GM21717 (cell line): ENCODE data around the gene CAMK2D.

Experiments used
- ATAC-seq: cut with Tn5 transposase; IDR thresholded peaks from one replicate; pipeline ENCODE4 v1.9.1; 2021; ENCODE audit warnings: mild to moderate bottlenecking, moderate library complexity; ENCODE audit not compliant: unreplicated experiment

Gene CAMK2D

DNA sequence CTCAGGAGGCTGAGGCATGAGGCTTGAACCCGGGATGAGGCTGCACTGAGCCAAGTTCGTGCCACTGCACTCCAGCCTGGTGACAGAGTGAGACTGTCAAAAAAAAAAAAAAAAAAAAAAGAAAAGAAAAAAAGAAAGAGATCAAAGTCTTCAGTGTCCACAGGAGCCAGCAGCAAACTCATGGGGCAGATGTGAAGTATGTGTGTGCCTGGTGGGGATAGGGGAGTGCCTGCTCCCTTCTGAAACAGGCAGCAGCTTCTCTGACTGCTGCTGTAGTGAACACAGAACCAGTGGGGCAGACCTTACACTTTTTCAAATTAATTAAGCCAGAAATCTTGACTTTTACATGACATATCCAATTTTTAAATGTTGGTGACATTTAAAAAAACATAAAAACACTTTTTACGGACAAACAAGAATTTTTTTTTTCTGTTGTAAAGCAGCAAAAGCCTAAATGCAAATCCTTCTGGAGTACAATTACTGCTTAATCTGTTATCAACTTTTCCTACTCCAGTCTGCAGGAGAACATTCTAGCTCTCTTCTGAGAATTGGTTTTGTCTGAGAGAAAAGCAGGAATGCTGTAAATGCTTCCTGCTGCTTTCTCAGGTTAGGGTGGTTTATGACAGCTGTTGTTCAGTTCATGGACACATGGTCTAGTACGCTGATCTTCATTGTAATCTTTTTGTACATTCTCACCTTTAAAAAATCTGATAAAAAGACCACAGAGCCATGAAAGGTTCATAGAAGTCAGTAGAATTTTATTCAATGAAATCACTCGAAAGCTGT is 311.1 kb downstream of the CAMK2D start:
- ATAC-seq: no peak

DNA sequence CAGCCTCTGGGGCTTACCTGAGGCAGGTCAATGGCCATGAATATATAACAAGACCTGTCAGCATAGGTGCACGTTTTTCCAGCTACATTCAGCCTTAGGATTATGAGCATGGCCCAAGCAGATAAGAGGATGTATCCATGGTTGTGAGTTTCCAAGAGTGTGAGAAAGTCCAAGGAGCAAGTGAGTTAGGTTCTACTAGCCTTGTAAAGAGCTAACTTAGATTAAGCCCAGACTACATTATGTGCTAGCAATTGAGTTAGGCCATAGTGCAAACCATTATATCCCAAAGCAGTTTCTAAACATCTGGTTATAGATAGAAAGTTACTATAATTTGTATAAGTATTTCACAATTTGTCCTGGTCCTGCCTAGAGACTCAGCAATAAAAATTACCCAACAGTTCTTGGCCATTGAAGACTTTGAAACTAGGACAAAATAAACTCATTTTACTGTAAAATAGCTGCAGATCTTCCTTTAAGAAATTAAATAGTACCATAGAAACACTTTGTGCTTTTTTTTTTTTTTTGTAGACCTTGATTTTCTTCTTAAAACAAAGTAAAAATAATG is 312.0 kb downstream of the CAMK2D start:
- no peak for ATAC-seq

DNA sequence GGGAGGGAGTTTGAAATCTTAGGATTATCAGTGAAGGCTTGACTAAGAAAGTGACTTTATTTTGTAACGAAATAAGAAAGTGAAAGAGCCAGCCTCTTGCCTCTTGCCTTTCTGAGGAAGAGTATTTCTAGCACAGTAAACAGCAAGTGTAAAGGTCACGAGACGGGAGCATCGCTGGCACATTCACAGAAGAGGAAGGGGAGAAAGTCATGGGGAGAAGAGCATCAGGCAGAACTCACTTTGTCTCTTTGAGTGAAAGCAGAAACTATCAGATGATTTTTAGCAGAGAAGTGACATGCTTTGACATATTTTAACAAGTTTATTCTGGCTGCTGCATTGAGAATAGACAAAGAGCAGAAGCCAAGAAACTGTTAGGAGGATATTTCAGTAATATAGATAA is 313.8 kb downstream of the CAMK2D start:
- ATAC-seq: peak; percentile 73

GRCh38 chr4:113447061-113447460 is 314.5 kb downstream of the CAMK2D start:
- no peak for ATAC-seq

DNA sequence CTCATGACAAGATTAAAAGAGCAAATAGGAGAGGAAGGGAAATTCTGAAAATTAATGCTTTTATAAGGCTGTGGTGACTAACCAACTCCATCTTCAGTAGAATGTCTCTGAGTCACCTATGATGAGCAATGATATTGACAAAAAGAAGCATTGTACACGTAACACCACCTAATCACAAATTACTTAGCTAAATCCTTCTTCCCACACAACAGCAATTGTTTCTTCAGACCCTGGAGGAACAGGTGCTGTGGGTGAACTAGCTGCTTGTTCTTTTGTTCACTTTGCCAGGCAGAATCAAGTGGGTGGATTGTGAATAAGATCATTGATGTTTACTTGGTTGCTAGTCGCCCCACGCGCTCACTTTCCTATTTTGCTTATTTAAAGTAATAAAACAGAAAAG is 315.5 kb downstream of the CAMK2D start:
- ATAC-seq: no peak

DNA sequence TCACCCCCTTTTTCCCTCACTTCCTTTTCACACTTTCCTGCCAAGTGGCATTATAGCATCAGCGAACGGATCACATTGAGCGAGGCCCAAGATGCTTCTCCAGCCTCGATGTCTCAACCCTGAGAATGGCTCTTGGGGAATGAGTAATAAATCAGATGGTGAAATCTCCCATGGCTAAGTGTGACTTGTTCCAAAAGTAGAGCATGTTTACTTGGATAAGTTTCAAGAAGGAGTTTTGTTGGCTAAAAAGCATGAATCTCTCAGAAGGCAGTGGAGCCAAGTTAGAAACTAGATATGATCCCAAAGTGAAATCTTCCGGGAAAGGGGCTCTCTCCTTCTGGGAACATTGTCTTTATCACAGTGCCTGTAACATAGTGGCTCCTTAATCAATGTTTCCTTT is 316.3 kb downstream of the CAMK2D start:
- ATAC-seq: no peak

DNA sequence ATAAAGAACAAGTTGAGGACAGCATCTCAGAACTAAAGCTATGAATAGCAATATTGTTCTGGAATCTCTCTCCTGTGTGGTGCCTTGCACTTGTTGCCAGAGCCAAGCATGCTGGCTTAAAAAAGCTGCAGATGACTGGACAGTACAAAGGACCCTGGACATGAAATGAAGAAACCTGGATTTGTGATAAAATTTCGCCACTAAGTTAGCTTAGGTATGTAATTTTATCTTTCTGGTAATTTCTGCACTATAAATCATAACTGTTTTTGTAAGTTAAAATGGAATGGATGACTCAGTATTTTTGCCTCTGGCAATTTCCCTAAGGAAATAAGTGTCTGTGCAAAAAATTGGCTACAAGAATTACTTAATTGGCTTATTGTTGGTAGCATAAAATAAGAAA is 317.2 kb downstream of the CAMK2D start:
- no peak for ATAC-seq

- no peak for ATAC-seq
Measured at GRCh38 chr4:113442826-113443225, 318.7 kb downstream of the CAMK2D start.

- no peak for ATAC-seq
Measured at GRCh38 chr4:113440371-113440770, 321.2 kb downstream of the CAMK2D start.

GRCh38 chr4:113438596-113438995 is 322.9 kb downstream of the CAMK2D start:
- no peak for ATAC-seq

GRCh38 chr4:113437129-113437528 is 324.4 kb downstream of the CAMK2D start:
- no peak for ATAC-seq

GRCh38 chr4:113436360-113436759 is 325.2 kb downstream of the CAMK2D start:
- no peak for ATAC-seq

GRCh38 chr4:113435893-113436292 is 325.6 kb downstream of the CAMK2D start:
- ATAC-seq: no peak

GRCh38 chr4:113434247-113434587 is 327.3 kb downstream of the CAMK2D start:
- ATAC-seq: no peak

DNA sequence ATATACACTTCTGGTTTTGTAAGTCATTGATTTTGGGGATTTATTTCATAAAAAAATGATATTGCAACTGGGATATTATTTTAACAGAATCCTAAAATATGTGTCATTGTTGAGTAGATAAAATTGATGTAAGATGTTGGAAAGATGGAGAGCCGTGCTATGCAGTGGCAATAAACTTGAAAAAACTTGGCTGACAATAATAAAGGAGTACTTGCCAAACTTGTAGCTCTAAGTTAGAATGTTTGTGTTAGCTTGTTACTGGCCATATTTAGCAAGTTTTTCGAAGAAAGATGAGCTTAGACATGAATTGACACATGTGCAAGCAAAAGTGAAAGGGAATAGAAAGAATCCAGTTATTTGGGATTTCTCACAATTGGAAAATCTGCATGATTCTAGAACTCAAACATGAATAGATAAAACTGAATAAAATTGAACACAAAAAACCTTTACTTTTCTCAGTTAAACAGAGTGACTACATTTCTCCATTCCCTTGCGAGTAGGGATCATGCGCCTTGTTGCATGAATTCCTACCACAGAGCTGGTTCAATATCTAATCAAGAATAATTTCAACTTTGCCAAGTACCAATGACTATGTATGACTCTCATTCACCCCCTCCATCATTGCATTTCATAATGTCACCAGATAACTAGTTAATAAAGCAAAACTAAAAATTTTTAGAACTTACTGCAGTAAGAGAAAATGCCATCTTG is 327.8 kb downstream of the CAMK2D start:
- no peak for ATAC-seq

- no peak for ATAC-seq
Measured at GRCh38 chr4:113433116-113433515, 328.4 kb downstream of the CAMK2D start.

- no peak for ATAC-seq
Measured at GRCh38 chr4:113423631-113424030, 337.9 kb downstream of the CAMK2D start.

DNA sequence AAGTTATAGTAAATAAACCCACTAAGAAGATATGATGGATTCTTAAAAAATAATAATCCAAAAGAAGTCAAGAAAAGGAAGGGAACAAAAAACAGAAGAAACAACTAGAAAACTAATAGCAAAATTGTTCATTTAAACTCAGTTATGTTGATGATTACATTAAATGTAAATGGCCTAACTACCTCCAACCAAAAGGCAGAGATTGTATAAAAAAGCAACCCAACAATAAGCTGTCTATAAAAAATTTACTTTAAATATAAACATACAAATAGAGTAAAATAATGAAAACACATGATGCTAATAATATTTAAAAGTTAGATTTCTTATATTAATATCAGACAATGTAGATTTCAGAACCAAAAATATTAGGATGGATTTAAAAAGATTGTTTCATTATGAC is 340.6 kb downstream of the CAMK2D start:
- no peak for ATAC-seq

DNA sequence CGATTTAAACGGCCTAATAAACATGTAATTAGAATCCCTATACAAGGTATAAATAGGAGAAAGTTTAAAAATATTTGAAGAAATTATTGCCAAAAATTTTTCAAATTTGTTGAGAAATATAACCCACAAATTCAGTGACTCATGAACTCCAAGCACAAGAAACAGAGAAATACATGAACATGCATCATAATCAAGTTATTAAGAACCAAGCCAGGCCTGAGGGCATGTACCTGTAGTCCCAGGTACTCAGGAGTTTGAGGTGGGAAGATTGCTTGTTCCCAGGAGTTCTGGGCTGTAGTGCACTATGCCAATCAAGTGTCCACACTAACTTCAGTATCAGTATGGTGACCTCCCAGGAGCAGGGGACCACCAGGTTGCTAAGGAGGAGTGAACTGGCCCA is 341.9 kb downstream of the CAMK2D start:
- no peak for ATAC-seq

DNA sequence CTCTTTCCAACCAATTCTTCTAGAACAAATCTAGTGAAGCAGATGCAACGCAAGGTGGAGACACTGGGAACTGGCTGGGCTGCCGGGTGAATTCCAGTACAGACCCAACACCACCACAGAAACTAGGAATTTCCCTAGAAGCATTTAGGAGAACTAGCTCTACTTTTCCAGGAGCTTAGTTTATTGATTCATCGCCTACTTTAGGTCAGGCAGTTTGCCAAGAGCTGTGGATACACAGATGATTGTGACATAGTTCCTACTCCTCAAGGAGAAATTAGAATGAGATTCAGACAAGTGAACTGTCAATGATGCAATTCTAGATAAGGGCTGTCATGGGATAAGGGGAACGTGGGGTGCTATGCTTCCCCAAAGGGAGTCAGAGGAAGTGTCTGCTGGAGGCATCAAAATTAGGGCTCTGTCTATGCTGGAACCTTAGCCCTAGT is 350.0 kb downstream of the CAMK2D start:
- ATAC-seq: no peak

- ATAC-seq: no peak
Measured at GRCh38 chr4:113410686-113411085, 350.9 kb downstream of the CAMK2D start.

DNA sequence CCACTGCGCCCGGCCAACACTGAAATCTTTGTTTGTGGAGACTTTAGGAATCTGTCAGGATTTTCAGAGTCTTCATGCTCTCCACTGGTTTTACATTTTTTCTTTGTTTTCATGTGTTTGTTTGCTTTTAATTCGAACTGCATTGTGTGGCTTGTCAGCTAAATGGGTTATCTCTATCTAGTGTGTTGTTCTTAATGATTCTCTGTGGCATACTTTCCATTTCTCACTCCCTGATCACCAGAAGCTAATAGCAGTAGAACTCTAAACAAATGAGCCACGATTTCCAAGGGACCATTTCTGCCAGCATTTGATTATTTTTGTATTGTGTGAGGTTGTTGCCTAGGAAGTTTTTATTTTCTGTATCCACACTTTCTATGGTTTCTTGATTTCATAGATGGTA is 352.4 kb downstream of the CAMK2D start:
- no peak for ATAC-seq
